Inflammatory macrophage treated with lipopolysaccharide for 1 hour (primary cell): ENCODE data around the gene MAP1LC3B.
"Not testable (repeated sequence)": the region's sequence is repeated elsewhere in the genome, so short reads cannot be mapped to it uniquely, and the experiment has no call there.

Experiments
- DNase-seq, 2 donors: peaks; one replicate each; pipeline ENCODE4 v3.0.0-alpha.2; 2020 to 2022

MAP1LC3B gene

DNA sequence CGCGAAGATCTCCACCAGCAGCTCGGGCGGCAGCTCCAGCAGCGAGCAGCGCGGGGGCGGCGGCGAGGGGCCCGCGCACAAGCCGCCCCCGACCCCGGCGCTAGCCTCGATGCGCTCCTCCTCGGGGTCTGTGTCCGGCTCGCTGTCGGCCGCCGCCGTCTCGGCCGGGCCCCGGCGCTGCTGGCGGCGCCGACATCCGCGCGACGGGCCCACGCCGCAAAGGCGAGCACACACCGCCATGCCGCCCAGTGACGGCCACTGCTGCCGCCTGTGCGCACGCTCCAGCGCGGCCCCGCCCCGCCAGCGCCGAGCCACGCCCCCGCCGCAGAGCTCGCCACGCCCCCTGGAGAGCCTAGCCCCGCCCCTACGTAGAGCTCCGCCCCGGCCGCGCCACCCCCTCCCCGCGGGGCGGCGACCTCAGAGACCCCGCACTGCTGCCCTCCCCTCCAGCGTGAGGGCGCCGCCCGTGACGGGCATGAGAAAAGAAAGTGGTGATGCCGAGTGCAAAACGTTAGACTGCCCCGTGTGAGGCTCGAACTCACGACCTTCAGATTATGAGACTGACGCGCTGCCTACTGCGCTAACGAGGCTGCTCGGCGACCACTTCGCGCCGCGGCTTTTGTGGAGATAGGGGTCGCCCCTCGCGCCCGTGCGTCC, 8.5 kb upstream of the MAP1LC3B start, which contains the start of gene FBXO31:
Gene FBXO31, minus strand, starts transcription at position 272 of the 657 bp plus-strand sequence. Its CDS starts 32 bp downstream, at position 240.
- DNase-seq = peak; percentile 79 to 91

DNA sequence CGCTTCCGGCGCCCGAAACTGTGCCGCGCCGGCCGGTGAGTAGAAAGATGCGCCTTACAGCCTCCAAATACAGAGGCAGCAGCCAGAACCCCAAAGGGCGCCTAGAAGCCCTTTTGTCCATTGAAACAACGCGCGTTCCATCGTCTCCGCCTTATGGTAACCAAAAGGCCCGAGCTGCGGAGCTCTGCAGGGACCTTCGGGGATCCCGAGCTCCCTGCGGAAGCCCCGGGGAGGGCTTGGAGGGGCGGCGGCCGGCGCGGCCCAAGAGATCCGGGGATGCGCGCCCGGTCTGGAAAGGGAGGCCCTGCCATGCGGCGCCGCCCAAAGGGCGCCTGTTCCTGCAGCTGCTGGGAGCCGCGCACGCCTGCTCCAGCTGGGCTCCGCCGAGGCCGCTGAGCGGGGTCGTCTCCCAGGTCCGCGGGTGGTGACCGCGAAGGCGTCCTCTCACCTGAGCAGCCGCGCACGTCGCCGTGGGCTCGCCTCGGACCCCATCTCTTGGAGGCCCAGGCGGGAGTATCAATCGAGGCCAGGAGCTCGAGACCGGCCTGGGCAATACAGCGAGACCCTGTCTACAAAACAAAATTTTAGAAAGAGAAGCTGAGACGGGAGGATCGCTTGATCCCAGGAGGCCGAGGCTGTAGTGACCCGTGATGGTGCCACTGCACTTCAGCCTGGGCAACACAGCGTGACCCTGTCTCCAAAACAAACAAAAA, 7.8 kb upstream of the MAP1LC3B start:
- no peak for DNase-seq

DNA sequence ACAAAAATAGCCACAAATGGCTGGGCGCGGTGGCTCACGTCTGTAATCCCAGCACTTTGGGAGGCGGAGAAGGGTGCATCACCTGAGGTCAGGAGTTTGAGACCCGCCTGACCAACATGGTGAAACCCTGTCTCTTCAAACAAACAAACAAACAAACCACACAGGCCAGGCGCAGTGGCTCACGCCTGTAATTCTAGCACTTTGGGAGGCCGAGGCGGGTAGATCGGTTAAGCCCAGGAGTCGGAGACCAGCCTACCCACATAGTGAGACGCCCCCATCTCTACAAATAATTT, 7.3 kb upstream of the MAP1LC3B start:
- not testable (repeated sequence) for DNase-seq

DNA sequence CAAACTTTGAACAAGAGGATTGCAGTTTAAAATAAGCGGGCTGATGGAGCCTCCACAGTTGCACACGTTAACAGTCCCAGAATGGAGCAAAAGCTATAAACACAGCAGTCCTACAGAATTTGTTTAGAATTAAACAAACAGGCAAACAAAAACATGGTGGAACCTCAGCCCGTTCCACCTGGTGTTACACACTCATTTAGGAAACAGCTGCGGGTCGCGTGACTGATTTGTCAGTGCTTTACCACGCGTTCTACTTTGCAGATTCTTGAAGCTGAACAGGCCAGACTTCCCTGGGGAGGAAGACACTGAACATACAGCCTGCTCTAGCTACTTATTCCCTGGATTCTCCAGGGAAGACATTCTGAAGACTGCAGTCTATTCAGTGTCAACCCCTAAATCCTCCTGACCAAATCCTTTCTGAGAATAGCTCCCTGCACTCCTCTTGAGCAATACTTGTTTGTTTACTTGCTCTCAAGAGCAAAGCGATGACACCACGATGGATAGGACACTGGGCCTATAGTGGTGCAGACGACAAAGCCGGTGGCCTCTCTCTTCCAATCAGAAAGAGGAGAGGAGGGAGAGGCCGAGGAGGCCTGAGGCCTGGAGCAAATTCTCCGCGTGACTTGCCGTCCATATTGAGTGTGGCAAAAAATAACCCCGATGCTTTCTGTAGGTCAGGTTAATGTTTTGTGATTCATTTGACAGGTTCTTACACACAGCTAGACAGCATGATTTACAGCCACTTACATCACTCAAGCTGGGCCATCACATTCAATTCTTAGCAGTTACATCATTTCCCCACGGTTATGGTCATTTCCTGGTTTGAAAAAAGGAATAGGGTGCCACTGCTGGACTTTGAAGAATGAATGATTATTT, 4.0 kb upstream of the MAP1LC3B start:
- DNase-seq = peak; percentile 95 to 99

DNA sequence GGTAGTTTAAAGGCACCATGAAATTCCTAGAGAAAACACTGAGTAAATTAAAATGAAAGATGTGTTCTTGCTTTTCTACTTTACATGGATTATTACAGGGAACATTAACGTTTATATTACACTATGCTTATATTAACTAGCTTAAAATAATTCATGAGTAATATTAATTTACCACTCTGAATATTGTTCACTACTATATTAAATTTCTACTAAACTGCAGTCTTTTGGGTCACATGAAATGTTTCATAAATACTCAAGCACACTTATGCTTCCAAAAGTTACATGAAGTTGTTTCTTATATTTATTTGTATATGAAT, 3.4 kb upstream of the MAP1LC3B start:
- DNase-seq = no peak

DNA sequence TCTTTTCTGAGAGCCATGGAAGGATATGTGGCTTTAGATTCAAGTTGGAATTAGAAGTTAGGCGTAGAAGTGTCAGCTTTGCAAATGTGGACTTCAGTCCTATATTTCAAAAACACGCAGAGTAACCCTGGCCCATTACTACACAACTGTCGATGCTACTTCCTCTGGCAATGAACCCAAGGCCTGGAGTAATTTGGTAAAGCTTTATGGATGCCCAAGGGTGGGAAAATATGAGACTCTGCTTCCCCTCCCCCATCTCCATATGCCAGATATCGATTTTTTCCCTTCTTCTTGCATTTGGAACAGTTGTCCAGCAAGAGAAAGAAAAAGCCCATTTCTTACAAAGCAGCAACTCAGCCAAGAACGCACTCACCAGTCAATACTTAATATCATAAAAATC, 2.9 kb upstream of the MAP1LC3B start:
- DNase-seq = no peak

DNA sequence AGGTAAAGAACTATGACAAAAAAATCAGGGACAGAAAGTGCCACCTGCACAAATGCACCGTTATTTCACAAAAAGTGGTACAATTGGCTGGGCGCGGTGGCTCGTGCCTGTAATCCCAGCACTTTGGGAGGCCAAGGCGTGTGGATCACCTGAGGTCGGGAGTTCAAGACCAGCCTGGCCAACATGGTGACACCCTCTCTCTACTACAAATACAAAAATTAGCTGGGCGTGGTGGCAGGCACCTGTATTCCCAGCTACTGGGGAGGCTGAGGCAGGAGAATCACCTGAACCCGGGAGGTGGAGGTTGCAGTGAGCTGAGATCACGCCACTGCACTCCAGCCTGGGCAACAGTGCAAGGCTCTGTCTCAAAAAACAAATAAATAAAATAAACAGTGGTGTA, 2.2 kb upstream of the MAP1LC3B start:
- DNase-seq = not testable (repeated sequence)

DNA sequence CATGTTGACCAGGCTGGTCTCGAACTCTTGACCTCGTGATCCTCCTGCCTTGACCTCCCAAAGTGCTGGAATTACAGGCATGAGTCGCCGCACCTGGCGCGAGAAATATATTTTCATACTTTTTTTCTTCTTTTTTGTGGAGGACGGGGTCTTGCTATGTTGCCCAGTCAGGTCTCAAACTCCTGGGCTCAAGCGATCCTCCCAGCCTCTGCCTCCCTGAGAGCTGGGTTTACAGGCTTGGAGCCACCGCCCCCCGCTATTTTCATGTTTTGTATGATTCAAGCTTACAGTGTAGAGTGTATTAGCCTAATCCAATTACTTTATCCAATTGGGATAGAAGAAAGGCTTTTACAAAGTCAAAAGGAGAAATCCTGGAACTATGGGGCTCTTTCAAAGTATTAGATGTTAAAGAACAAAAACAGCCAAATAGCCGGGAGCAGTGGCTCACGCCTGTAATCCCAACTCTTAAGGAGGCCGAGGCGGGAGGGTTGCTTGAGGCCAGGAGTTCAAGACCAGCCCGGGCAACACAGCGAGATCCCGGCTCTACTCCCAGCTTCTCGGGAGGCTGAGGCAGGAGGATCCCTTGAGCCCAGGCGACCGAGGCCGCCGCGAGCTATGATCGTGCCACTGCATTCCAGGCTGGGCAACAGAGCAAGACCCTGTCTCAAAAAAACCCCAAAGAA, 1.4 kb upstream of the MAP1LC3B start:
- no peak for DNase-seq

DNA sequence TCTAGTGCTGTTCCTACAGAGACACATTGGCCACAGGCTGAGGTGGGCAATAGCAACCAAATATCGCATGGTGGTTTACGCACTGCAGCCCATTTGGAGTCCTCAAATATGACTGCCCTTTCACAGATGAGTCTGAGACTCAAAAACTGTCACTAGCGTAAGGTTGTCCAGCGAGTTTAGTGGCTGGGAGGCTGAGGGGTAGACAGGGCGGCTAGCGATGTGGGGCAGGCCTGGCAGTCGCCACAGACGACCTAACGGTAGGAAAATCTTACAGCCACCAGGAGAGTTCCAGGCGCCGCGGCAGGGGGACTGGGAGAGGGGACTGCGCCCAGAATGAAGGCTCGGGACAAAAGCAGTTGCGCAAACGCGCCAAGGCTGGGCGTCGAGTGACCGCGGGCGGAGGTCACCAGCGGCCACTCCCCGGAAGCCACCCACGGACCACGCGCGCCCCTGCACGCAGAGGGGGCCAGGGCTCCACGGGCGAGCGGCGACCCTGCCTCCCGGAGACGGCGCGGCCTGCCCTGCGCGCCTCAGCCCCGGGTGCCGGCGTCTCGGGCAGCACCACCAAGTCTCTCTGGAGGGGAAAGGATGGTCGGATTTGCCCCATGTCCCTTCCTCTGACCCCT, 699 bp upstream of the MAP1LC3B start:
- DNase-seq = peak; percentile 82 to 85

DNA sequence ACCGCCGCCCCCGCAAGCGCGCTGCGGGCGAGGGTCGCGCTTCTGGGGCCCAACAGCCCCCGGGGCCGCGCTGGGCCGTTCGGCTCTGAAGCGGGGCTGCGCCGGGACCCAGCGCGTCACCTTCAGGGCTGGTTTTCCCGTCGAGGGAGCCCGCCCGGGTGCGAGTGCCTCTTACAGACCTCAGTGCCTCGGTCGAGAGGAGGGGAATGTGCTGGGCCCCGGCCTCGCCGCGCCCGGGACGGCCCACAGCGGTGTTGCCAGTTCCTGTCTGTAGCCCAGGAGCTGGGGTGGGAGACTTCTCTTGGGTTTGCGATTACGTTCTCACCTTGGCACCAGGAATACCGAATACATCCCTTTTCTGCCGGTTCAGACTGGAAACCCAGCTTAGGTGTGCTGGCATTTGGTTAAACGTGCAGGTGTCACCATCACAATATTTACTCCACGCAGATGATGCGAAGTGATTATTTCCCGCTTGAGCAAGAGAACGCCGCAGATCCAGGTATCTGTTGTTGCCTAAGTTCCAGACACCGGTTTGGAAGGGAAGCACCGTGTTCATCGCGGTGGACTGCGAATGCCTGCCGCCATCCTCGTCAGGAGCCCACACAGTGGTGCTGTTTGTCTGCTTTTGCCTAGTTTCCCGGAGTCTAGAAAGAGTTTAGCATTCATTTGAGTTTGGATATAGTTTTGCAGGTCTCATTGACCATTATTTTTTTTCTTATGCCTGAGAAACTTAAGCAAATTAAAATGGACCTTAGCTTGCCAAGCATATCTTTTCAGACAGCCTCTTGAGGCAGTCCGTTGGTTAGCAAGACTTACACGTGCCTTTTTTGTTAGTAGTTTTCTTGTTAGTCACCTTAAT, 914 bp downstream of the MAP1LC3B start:
- peak in 1 of 2 donors; percentile 24 for DNase-seq

DNA sequence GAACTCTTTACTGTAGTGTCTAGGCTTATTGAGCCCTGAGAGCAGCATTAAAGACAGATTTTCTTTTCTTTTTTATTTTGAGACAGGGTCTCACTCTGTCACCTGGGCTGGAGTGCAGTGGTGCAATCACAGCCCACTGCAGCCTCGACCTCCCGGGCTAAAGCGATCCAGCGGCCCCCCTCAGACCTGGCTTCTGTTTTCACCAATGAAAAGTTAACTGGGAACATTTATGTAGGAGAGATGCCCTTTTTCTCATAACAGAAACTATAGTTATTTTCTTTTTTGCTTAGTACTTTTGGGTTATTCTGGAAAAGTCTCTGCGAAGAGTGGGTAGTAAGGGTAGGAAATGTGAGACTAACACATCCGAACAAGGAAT, 1.5 kb downstream of the MAP1LC3B start:
- no peak for DNase-seq

DNA sequence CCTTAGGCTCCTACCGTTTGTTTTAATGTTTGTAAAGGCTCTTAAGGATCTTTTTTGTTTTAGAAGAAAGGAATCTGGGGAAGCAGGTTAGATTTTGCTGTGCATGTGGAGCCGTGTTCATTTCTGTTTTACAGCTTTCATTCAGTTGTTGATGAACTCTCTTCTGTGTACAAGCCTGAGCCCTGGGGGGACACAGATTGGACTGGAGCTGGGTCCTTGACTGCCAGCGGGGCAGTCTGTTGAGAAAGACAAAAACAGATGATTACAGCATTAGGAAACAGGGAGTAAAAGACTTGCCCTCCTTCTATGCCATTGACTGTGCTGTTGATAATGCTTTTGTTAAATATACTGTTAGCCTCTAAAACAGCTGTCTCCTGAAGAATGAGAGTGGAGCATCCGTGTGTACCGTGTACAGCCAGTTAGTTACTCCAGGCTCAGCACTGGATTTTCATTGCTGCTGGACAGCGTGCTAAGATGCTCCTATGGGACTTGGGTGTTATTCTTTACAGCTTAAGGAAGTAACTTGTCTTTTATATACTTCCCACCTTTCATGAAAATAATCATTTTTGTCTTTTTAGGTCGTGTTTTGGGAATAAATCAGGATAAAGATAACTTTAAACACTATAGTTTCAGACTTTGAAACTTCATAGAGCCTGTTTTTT, 3.2 kb downstream of the MAP1LC3B start:
- no peak for DNase-seq

DNA sequence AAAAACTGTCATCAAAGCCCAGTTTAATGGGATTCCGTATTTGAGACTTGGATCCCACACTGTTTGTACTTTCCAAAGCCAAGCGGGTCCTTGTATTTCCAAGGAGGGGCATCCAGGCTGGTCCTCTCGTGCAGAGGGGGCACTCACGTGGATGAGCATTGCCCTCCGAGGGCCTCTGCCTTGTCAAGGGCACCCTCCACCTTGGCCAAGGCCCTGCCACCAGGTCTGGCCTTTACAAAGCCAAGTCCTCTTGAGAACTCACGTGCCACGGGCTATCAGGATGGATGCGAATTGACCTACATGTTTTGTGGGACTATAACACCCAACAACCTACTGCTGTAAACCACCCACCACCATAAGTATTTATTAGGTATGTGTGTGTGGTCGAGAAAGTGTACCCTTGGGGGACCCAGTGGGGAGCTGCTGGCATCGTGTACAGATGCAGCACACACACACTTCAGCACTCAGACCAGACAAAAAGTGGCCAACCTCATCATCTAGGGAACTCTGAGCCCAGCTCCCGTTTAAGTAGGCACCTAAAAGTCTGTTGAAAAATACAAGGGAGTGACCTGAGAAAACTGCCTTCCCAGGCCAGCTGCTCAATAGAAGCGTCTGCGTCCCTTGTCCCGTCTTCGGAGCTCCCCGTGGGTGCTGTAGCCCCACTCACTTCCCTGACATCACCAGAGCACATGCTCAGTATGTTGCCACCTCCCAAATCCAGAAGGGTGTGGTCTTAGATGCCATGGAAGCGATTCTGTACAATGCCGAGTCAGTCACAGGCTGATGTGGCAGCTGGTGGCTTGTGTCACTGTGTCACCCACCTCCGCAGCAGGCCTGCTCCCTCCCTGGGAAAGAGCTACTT, 12.9 kb downstream of the MAP1LC3B start:
- no peak for DNase-seq

DNA sequence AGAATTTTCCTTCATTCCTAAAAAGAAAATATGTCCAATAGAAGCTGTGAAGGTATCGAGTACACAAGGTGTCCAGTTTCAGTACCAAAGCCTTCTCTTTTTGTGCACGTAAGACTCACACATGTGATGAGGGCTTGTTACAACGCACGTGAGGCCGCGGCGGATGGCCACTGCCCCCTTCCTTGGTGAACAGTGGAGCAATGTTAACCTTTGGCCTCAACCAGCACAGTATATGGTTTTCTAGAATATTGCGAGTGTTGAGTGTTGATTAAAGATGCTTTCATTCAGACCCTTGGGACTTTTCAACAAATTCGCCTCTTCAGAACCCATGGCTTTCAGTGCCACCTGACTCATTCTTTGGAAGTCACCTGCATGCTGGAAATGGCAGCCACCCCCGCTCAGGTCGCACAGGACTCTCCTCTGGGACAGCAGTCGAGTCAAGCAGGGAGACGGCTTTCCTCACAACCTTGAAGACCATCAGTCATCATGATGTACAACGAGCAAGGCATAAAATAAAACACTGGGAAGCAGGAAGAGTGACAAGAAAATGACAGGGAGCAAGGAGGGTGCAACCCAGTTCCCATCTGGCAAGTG, 14.5 kb downstream of the MAP1LC3B start:
- no peak for DNase-seq

DNA sequence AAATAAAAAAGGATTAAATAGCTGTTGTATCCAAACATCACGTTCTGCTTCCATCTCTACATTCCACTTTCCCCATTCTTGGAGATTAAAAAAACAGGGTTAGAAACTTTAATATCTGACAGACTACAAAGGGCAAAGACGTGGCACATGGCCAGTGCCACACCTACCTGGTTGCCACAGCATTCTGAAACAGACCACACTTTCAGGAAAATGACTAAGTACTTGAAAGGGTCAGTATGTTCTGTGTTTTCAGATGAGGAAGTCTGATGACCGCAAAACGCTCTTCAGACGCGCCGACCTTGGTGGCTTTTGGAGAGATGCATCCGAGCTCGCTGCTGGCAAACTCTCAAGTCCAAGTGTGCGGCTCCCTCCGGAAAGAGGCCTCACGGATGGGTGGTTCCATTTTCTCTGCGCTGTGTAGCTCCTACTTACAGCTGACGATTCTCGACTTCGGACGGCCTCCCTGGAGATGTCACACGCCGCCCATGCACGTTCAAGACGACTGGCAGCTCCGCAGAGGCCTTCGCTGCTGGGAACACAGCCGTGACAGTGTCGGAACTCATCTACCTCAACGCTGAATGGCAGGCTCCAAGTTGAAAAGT, 15.5 kb downstream of the MAP1LC3B start:
- DNase-seq = peak in 1 of 2 donors; percentile 32

DNA sequence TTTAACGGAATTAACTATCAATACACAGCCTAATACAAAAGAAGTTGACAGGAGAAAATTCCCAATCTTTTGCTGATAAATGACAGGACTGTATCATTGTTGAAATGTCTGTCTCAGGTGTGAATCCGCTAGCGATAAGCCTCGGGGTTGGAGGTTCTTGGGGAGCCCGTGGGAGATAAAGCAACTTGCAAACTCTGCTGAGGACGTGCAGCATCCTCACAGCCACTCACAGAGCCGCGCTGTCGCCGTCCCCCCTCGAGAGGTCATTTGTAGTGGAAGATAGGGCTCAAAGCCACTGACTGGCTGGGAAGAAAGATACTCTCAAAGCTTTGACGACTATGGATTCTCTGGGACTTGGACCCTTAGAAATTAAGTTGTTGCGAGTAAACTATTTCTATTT, 17.0 kb downstream of the MAP1LC3B start:
- no peak for DNase-seq

DNA sequence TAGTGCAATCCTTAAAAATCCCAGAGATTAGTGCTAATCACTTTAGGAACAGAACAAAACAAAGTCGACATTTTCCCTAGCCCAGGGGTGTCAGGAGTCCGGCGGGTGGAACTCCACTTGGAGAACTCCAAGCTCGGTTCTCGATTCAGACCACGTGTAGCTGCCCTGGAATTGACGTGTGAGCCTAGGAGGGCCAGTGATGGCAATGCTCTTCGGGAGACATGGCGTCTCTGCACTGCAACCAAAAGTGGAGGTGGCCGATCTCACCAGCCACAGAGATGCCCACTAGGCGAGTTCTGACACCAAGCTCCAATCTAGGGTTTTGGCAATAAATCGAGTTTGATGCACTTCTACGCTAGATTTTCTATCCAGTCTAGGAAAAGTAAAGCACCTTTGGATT, 17.6 kb downstream of the MAP1LC3B start:
- DNase-seq = no peak

DNA sequence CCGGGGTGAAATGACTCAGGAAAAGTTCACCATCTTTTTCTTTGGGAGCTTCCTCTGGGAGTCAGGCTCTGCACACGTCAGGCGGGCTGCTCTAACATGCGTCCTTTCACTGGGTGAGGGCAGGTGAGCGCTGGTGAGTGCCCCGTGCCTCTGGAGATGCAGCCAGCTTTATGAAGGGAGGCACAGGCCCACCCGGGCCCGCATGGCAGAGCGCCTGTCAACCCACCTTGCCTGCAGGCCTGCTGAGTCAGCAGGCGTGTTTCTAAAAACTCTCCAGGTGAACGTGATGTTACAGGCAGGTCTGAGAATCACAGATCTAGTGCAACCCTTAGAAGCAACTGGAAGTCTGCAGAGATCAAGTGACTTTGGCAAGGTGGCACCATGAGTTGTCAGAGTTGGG, 18.4 kb downstream of the MAP1LC3B start:
- no peak for DNase-seq

DNA sequence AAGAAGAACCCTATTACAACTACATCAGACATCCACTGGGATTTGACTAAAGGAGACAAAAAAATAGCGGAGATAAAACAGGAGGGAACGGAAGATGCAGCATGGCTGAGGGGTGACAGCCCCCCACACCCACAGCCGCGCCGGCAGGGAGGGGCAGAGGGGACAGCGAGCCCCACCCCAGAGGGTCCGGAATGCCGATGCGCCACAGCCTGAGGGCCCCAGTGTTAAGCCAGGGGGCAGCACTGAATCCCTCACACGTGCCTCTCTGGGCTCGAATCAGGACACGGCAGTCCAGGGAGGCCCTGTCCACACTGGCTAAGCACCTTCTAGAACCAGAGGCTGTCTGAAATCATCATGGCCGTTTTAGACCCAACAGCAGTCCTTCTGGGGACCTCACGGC, 18.8 kb downstream of the MAP1LC3B start:
- no peak for DNase-seq
